Tibial nerve (tissue), 4 donors: Measurements from ENCODE around the gene SIGMAR1. TPM values are rescaled to one million over a fixed set of nuclear protein-coding genes. Genes with fewer than 3 reads are reported as not detected.
A peak's percentile ranks its signal among the peaks of the same experiment; 100 is the strongest.

Source experiments
- DNase-seq, 2 donors: peaks; one replicate each; pipeline ENCODE4 v3.0.0-alpha.2; 2019; ENCODE audit warnings: low spot score in 2 of 2
- H3K27ac ChIP-seq, 4 donors: fragments of 200-600 bp; sonication (generic) in 3 of 4; one replicate each; pipeline ENCODE4 v1.5.1; 2017 to 2019; ENCODE audit warnings: mild to moderate bottlenecking in 1 of 4
- H3K27me3 ChIP-seq, 2 donors: fragments of 200-600 bp; sonication (generic) in 1 of 2; one replicate each; pipeline versions ENCODE4 v1.5.1 to v1.6.0; 2017 to 2019
- H3K36me3 ChIP-seq, 3 donors: fragments of 200-600 bp; sonication (generic); one replicate each; pipeline ENCODE4 v1.5.1; 2018 to 2019
- H3K4me1 ChIP-seq, 4 donors: fragments of 200-600 bp; sonication (generic) in 3 of 4; one replicate each; pipeline ENCODE4 v1.5.1; 2017 to 2019
- H3K4me3 ChIP-seq, 4 donors: fragments of 200-600 bp; sonication (generic) in 3 of 4; one replicate each; pipeline ENCODE4 v1.5.1; 2017 to 2019; ENCODE audit warnings: mild to moderate bottlenecking in 1 of 4, moderate library complexity in 1 of 4
- H3K9me3 ChIP-seq, 4 donors: fragments of 200-600 bp; sonication (generic) in 3 of 4; one replicate each; pipeline ENCODE4 v1.5.1; 2017 to 2019
- EP300 ChIP-seq, 2 donors: sonication (generic); formaldehyde crosslinking; IDR thresholded peaks; one replicate each; pipeline ENCODE4 v1.6.1; 2017; ENCODE audit warnings: antibody characterized with exemption in 2 of 2, mild to moderate bottlenecking in 1 of 2
- POLR2A ChIP-seq, 2 donors: fragments of 450-650 bp; IDR thresholded peaks; one replicate each; pipeline ENCODE4 v1.6.1; 2017; ENCODE audit warnings: antibody characterized with exemption in 2 of 2, mild to moderate bottlenecking in 2 of 2, moderate library complexity in 2 of 2
- WGBS, 2 donors: methylation state at CpG; one replicate each; pipeline ENCODE4 v1.1.5; 2018; 5-methylcytosine and 5-hydroxymethylcytosine counted together
- total RNA-seq, 4 donors: library from RNA; depleted of rRNA; stranded (reverse); fragments of >200 nt; gene quantifications; one replicate each; pipeline ENCODE4 v1.1.0, GENCODE V29; 2016
- TF ChIP-seq, protein P1 (sequence below), 5 experiments: fragments of 200-600 bp in 3 of 5; fragments of 450-650 bp in 2 of 5; sonication (generic) in 3 of 5; IDR thresholded peaks; one replicate each; pipeline ENCODE4 v1.5.1; 2016 to 2019; ENCODE audit warnings: antibody characterized with exemption in 5 of 5, mild to moderate bottlenecking in 3 of 5, moderate library complexity in 2 of 5

The SIGMAR1 gene
- total RNA-seq, 4 donors from 2014 or later, result 92.6 to 128 (median 107) TPM

DNA sequence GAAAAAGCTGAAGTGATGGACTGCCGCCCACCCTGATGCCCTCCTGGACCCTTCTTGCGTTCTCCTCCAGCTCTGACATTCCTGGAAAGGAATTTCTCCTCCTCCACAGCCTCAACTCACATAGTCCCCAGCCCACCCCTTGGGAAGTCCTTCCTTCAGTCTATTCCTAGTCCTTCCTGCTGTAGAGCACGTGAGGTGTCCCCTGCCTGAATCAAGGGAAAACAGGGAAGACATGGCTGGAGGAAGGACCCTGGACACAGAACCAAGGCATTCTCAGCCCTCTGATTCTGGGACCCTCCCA is 12.5 kb downstream of the SIGMAR1 start:
- Histone ChIP-seq H3K36me3 (no peaks in the 10 kb centered on the region), H3K4me3 (no peak overlapping the region), H3K27ac (no peak overlapping the region), H3K4me1 (peaks cover 0 to 52% (median 19%) of the 10 kb centered on the region in 4 donors), H3K9me3 (no peaks in the 10 kb centered on the region), H3K27me3 (peaks cover 2 to 86% of the 10 kb centered on the region in 2 donors)
- TF ChIP-seq, protein P1, sequence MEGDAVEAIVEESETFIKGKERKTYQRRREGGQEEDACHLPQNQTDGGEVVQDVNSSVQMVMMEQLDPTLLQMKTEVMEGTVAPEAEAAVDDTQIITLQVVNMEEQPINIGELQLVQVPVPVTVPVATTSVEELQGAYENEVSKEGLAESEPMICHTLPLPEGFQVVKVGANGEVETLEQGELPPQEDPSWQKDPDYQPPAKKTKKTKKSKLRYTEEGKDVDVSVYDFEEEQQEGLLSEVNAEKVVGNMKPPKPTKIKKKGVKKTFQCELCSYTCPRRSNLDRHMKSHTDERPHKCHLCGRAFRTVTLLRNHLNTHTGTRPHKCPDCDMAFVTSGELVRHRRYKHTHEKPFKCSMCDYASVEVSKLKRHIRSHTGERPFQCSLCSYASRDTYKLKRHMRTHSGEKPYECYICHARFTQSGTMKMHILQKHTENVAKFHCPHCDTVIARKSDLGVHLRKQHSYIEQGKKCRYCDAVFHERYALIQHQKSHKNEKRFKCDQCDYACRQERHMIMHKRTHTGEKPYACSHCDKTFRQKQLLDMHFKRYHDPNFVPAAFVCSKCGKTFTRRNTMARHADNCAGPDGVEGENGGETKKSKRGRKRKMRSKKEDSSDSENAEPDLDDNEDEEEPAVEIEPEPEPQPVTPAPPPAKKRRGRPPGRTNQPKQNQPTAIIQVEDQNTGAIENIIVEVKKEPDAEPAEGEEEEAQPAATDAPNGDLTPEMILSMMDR (IDR thresholded peaks at IDR 0.05), result no peak
- TF ChIP-seq POLR2A (IDR thresholded peaks at IDR 0.05) (no peak), EP300 (IDR thresholded peaks at IDR 0.05) (no peak)
- WGBS, 2 donors, result 55 to 67% methylated on average over 3 of the region's 3 CpGs
- DNase-seq, result no peak

DNA sequence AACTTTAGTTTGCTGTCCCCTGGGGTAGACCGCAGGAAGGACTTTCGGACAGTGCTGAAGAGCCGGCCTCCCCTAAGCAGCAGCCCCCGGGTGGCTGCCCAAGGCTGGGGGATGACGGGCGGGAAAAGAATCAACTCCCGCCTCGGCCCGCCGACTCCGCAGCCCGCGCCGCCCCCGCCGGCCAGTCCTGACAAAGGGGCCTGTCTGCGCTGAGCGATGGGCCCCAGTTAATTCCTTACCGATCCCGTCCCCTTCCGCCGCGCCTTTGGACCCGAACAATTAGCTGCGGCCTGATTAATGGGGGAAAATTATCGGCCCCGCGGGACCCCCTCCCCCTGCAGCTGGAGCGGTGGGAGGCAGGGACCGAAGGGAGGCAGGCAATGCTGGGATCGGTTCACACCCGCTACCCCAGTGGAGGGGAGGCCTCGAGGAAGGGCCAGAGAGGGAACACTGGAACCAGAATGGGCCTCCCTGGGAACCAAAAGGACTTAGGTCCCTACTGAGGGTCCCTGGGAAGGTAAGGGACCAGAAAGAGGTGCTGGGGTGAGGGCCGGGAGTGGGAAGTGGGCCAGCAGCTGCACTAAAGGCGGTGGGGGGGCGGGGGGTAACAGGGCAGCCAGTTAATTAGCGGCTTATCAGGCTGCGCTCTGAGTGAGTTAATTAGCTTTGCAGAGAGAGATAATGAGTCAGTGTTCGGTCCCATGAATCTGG is 13.0 kb downstream of the SIGMAR1 start:
- peak overlapping the region in 1 of 4 donors; percentile 13 for H3K27ac ChIP-seq
- 17 to 27% methylated on average over 17 to 39 of the region's 39 CpGs for WGBS, 2 donors
- H3K27me3 ChIP-seq, result peaks cover 2 to 81% of the 10 kb centered on the region in 2 donors
- no peaks in the 10 kb centered on the region for H3K36me3 ChIP-seq
- peaks cover 0 to 51% (median 23%) of the 10 kb centered on the region in 4 donors for H3K4me1 ChIP-seq
- DNase-seq, result no peak
- H3K9me3 ChIP-seq, result no peaks in the 10 kb centered on the region
- no peak overlapping the region for H3K4me3 ChIP-seq
- TF ChIP-seq EP300 (IDR thresholded peaks at IDR 0.05), result no peak
- no peak for TF ChIP-seq POLR2A (IDR thresholded peaks at IDR 0.05)
- TF ChIP-seq, protein P1 (IDR thresholded peaks at IDR 0.05), result no peak

DNA sequence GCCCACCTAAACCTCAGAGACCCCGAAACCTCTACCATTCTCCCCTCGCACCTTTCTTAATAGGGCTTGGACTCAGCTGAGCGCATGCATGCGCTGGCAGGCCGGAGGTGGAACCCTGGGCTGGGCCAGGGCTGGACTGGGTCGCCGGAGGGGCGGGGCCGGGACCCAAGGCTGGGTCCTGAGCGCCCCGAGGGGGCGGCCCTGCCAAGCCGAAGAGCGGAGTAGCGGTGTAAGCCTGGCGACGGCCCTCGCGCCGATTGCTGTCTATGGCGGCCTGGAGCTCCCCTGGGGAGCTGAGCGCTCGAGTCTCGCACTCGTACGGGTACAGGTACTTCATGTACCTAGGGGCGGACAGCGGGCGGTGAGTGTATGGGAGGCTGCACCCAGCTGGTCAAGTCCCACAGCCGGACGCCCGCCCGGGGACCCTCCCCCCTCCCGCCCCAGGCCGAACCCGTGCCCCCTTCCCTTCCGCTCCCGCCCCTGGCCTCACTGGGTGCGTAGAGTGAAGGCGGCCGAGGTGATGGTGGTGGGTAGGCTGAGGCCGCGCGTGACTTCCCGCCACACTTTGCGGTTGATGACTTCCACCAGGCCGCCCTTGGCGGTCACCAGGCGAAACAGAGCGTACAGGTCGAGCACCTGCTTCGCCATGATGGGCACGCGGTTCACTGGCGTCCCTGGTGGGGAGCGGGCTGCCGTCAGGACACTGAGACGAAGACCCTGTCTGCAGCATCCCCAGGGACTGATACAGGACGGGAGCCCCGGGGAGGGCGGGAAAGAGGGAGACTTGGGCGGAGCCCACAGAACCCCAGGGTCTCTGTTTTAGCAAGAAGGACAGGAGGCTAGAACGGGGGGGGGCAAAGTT is 14.0 kb downstream of the SIGMAR1 start:
- DNase-seq, result no peak
- no peak overlapping the region for H3K27ac ChIP-seq
- peaks cover 0 to 49% (median 22%) of the 10 kb centered on the region in 4 donors for H3K4me1 ChIP-seq
- no peaks in the 10 kb centered on the region for H3K9me3 ChIP-seq
- H3K36me3 ChIP-seq, result peaks cover 0 to 2% (median 0%) of the 10 kb centered on the region in 3 donors
- peaks cover 2 to 72% of the 10 kb centered on the region in 2 donors for H3K27me3 ChIP-seq
- no peak overlapping the region for H3K4me3 ChIP-seq
- whole genome bisulfite sequencing, 2 donors, result 19 to 20% methylated on average over 53 to 58 of the region's 63 CpGs
- TF ChIP-seq EP300 (IDR thresholded peaks at IDR 0.05) (no peak), POLR2A (IDR thresholded peaks at IDR 0.05) (no peak)

DNA sequence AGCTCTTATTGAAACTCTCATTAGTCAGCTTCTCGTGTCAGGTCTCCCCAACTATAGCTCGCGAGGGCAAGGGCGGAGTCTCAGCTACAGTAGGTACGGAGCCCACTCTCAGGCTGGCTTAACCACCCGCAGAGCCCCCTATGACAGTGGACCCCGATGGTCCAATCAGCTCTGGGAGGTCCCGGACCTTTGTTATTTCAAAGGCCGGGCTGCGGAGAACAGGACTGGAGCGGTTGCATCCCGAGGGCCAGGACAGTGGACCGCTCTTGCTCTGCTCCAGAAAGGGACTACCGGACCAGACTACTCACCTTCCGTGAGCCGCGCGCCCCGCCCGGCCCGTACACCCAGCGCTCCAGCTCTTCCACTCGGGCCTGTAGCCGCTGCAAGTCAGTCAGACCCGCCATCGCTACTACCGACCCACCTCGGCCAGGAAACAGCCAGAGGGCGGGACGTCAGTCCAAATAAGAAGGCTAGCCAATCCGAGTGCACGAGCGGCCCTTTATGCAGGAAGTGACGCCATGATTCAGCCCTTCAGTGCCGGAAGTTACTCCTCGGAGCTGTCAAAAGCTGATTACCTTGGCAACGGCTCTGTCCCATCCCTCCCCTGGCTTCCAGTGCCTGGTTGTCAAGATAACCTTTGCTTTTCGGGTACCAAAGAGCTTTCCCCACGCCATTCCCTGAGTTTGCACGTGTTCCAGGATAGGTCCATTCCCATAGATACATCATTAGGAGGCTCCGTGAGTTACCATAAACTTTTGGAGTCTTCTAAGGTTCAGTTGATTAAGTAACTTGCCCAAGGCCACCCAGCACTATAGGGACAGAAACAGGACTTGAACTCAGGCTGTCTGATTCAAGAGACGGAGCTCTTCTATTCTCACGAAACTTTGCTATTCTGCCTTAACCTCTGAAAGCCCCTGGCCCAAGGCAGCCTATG is 17.3 kb downstream of the SIGMAR1 start, which contains the start of gene DCTN3:
TSS of gene DCTN3 (minus strand) at position 435 of the 934 bp plus-strand sequence. CDS start at position 404, 31 bp downstream.
- Histone ChIP-seq H3K4me3 (peak within 1 kb of the TSS; percentile 74 to 93 (median 82)), H3K36me3 (peaks cover 0 to 34% (median 9%) of the 10 kb centered on the region in 3 donors), H3K27me3 (peaks cover 0 to 40% of the 10 kb centered on the region in 2 donors), H3K27ac (peak within 1 kb of the TSS in 2 of 4 donors; percentile 72 to 78), H3K4me1 (peaks cover 0 to 40% (median 18%) of the 10 kb centered on the region in 4 donors), H3K9me3 (no peaks in the 10 kb centered on the region)
- DNase-seq, result peak; percentile 88 to 93
- TF ChIP-seq, protein P1 (IDR thresholded peaks at IDR 0.05), result peak in 1 of 5 experiments; percentile 19
- TF ChIP-seq POLR2A (IDR thresholded peaks at IDR 0.05), result no peak
- TF ChIP-seq EP300 (IDR thresholded peaks at IDR 0.05), result peak; percentile 60 to 66
- 4% methylated on average over 41 to 42 of the region's 43 CpGs for whole genome bisulfite sequencing, 2 donors

DNA sequence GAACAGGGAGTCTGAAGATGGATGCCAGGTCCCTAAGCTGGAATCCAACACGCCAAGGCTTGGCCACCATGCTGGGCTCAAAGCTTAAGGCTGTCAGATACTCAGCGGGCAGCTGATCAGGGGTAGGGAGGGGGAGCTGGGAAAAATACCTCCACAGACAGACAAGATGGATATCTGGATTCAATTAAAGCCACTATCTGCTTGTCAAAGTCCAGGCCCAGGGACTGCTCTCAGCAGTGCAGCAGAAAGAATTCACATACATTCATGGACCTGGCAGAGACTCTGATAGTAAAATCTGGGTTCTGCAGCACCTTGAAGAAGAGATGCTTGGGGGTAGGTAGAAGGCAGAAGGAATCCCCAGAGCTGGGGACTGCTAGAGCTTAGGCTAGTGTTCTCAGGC is 22.5 kb downstream of the SIGMAR1 start:
- 82 to 85% methylated on average over 2 of the region's 2 CpGs for WGBS, 2 donors
- Histone ChIP-seq H3K27me3 (no peaks in the 10 kb centered on the region), H3K4me3 (no peak overlapping the region), H3K36me3 (peaks cover 0 to 56% (median 9%) of the 10 kb centered on the region in 3 donors), H3K27ac (no peak overlapping the region), H3K9me3 (no peaks in the 10 kb centered on the region), H3K4me1 (peaks cover 0 to 39% (median 25%) of the 10 kb centered on the region in 4 donors)
- no peak for TF ChIP-seq EP300 (IDR thresholded peaks at IDR 0.05)
- TF ChIP-seq POLR2A (IDR thresholded peaks at IDR 0.05), result no peak
- TF ChIP-seq, protein P1 (IDR thresholded peaks at IDR 0.05), result no peak
- no peak for DNase-seq
